ENCODE results near the gene PHLDB1. TPM values are rescaled to one million over a fixed set of nuclear protein-coding genes. Genes with fewer than 3 reads are reported as not detected.
A peak's percentile ranks its signal among the peaks of the same experiment; 100 is the strongest.
"Not testable (repeated sequence)": the region's sequence is repeated elsewhere in the genome, so short reads cannot be mapped to it uniquely, and the experiment has no call there.

The PHLDB1 gene
- total RNA-seq, 1 donor from 2014 or later, result 63.1 TPM

GRCh38 chr11:118682372-118682771, 75.0 kb downstream of the PHLDB1 start:
- no peak for DNase-seq (ENCODE audit: extremely low spot score, unreplicated experiment)
- H3K4me3 Mint-ChIP-seq, result no peak overlapping the region
- H3K36me3 Mint-ChIP-seq, result no peaks in the 10 kb centered on the region
- H3K9me3 Mint-ChIP-seq, result no peaks in the 10 kb centered on the region
- no peaks in the 10 kb centered on the region for H3K27me3 Mint-ChIP-seq
- no peak for TF ChIP-seq CTCF (conservative IDR thresholded peaks at IDR 0.05)
- no peak overlapping the region for H3K27ac Mint-ChIP-seq
- no peaks in the 10 kb centered on the region for H3K4me1 Mint-ChIP-seq (ENCODE audit: unreplicated experiment)

GRCh38 chr11:118682939-118683338, 75.5 kb downstream of the PHLDB1 start:
- not testable (repeated sequence) for H3K4me3 Mint-ChIP-seq; H3K9me3 Mint-ChIP-seq; H3K36me3 Mint-ChIP-seq; DNase-seq (ENCODE audit: extremely low spot score, unreplicated experiment); H3K27me3 Mint-ChIP-seq; H3K27ac Mint-ChIP-seq; H3K4me1 Mint-ChIP-seq (ENCODE audit: unreplicated experiment)

DNA sequence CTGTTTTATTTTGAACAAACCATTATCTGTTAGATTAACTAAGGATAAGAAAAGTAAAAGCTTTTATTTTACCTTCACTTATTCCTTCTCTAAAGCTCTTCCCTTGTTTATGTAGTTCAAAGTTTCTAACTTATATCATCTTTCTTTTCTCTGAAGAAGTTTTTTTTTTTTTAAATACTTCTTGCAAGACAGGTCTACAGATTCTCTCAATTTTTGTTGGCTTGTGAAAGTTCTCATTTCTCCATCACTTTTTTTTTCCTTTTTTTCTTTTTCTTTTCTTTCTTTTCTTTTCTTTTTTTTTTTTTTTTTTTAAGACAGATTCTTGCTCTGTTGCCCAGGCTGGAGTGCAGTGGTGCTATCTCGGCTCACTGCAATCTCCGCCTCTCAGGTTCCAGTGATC, 76.8 kb downstream of the PHLDB1 start:
- H3K4me1 Mint-ChIP-seq (ENCODE audit: unreplicated experiment), result no peaks in the 10 kb centered on the region
- no peak overlapping the region for H3K27ac Mint-ChIP-seq
- no peak for TF ChIP-seq CTCF (conservative IDR thresholded peaks at IDR 0.05)
- no peak for DNase-seq (ENCODE audit: extremely low spot score, unreplicated experiment)
- no peaks in the 10 kb centered on the region for H3K27me3 Mint-ChIP-seq
- no peak overlapping the region for H3K4me3 Mint-ChIP-seq
- no peaks in the 10 kb centered on the region for H3K9me3 Mint-ChIP-seq
- H3K36me3 Mint-ChIP-seq, result no peaks in the 10 kb centered on the region

- H3K4me1 Mint-ChIP-seq (ENCODE audit: unreplicated experiment), result peaks cover 4% of the 10 kb centered on the region
- no peaks in the 10 kb centered on the region for H3K9me3 Mint-ChIP-seq
- H3K27me3 Mint-ChIP-seq, result no peaks in the 10 kb centered on the region
- H3K36me3 Mint-ChIP-seq, result no peaks in the 10 kb centered on the region
- H3K4me3 Mint-ChIP-seq, result no peak overlapping the region
- no peak for DNase-seq (ENCODE audit: extremely low spot score, unreplicated experiment)
- no peak for TF ChIP-seq CTCF (conservative IDR thresholded peaks at IDR 0.05)
- no peak overlapping the region for H3K27ac Mint-ChIP-seq
Observed at GRCh38 chr11:118687906-118688305, 80.5 kb downstream of the PHLDB1 start.

- not testable (repeated sequence) for H3K27ac Mint-ChIP-seq; H3K9me3 Mint-ChIP-seq; DNase-seq (ENCODE audit: extremely low spot score, unreplicated experiment); H3K36me3 Mint-ChIP-seq; H3K4me1 Mint-ChIP-seq (ENCODE audit: unreplicated experiment); H3K27me3 Mint-ChIP-seq
- peak overlapping the region; percentile 14 for H3K4me3 Mint-ChIP-seq
Observed at GRCh38 chr11:118688339-118688738, 80.9 kb downstream of the PHLDB1 start.

GRCh38 chr11:118688851-118689502, 81.6 kb downstream of the PHLDB1 start:
- Mint-ChIP-seq H3K4me3 (no peak overlapping the region), H3K36me3 (no peaks in the 10 kb centered on the region), H3K27me3 (no peaks in the 10 kb centered on the region), H3K4me1 (ENCODE audit: unreplicated experiment) (peaks cover 14% of the 10 kb centered on the region), H3K27ac (no peak overlapping the region), H3K9me3 (no peaks in the 10 kb centered on the region)
- TF ChIP-seq CTCF (conservative IDR thresholded peaks at IDR 0.05), result no peak
- no peak for DNase-seq (ENCODE audit: extremely low spot score, unreplicated experiment)

GRCh38 chr11:118689503-118689851, 82.1 kb downstream of the PHLDB1 start:
- no peak overlapping the region for H3K4me3 Mint-ChIP-seq
- no peaks in the 10 kb centered on the region for H3K9me3 Mint-ChIP-seq
- DNase-seq (ENCODE audit: extremely low spot score, unreplicated experiment), result no peak
- TF ChIP-seq CTCF (conservative IDR thresholded peaks at IDR 0.05), result no peak
- H3K27ac Mint-ChIP-seq, result no peak overlapping the region
- H3K4me1 Mint-ChIP-seq (ENCODE audit: unreplicated experiment), result peaks cover 14% of the 10 kb centered on the region
- no peaks in the 10 kb centered on the region for H3K27me3 Mint-ChIP-seq
- no peaks in the 10 kb centered on the region for H3K36me3 Mint-ChIP-seq

Data from type B pancreatic cell (in vitro differentiated cells).